Keratinocyte (primary cell): ENCODE data around the gene CASTOR1. TPM values are rescaled to one million over a fixed set of nuclear protein-coding genes. Genes with fewer than 3 reads are reported as not detected.
"Not testable (repeated sequence)": the region's sequence is repeated elsewhere in the genome, so short reads cannot be mapped to it uniquely, and the experiment has no call there.

ENCODE experiments used
- DNase-seq: peaks from one replicate; pipeline ENCODE4 v3.0.0-alpha.2; 2011; ENCODE audit warnings: low read depth, missing footprints, low spot score
- FAIRE-seq: peaks from 2 replicates; lab custom pipeline; 2011; peaks lifted over from hg19 to GRCh38; lab: Jason Lieb, UNC
- H2AFZ ChIP-seq: 2 replicates; pipeline ENCODE4 v1.6.0; 2012; ENCODE audit warnings: low read length, control low read depth, inconsistent platforms; ENCODE audit not compliant: control insufficient read depth
- H3K27ac ChIP-seq: 2 replicates; pipeline ENCODE4 v1.5.1; 2011; ENCODE audit warnings: low read length; ENCODE audit not compliant: control insufficient read depth, insufficient read depth
- H3K27me3 ChIP-seq: 3 replicates; pipeline ENCODE4 v1.6.0; 2011; ENCODE audit warnings: low read length; ENCODE audit not compliant: control insufficient read depth, insufficient read depth; ENCODE audit errors: extremely low read depth
- H3K36me3 ChIP-seq, 2 experiments: 2 replicates in 1 of 2; 3 replicates in 1 of 2; pipeline ENCODE4 v1.5.1; 2011; ENCODE audit warnings: low read length in 2 of 2, mild to moderate bottlenecking in 1 of 2; ENCODE audit not compliant: control insufficient read depth in 2 of 2, insufficient read depth in 2 of 2; ENCODE audit errors: extremely low read depth in 1 of 2
- H3K4me1 ChIP-seq: 3 replicates; pipeline ENCODE4 v1.5.1; 2011; ENCODE audit warnings: low read length; ENCODE audit not compliant: control insufficient read depth, insufficient read depth; ENCODE audit errors: extremely low read depth
- H3K4me2 ChIP-seq: 3 replicates; pipeline ENCODE4 v1.6.0; 2011; ENCODE audit warnings: low read depth, low read length; ENCODE audit not compliant: control insufficient read depth, insufficient read depth; ENCODE audit errors: extremely low read depth
- H3K4me3 ChIP-seq, 3 experiments: fragments of 200-600 bp in 1 of 3; sonication (generic) in 1 of 3; 2 replicates in 2 of 3; 3 replicates in 1 of 3; pipeline ENCODE4 v1.5.1; 2011 to 2016; ENCODE audit warnings: low read length in 3 of 3, mild to moderate bottlenecking in 3 of 3, control low read depth in 2 of 3, inconsistent platforms in 1 of 3, low read depth in 1 of 3, mixed read lengths in 1 of 3, mixed run types in 1 of 3, moderate library complexity in 1 of 3; ENCODE audit not compliant: control insufficient read depth in 2 of 3, insufficient read depth in 2 of 3; ENCODE audit errors: extremely low read depth in 1 of 3
- H3K79me2 ChIP-seq: 2 replicates; pipeline ENCODE4 v1.6.0; 2012; ENCODE audit warnings: low read length; ENCODE audit not compliant: control insufficient read depth, insufficient read depth
- H3K9ac ChIP-seq: 3 replicates; pipeline ENCODE4 v1.6.0; 2011; ENCODE audit warnings: low read length; ENCODE audit not compliant: control insufficient read depth, insufficient read depth; ENCODE audit errors: extremely low read depth
- H3K9me1 ChIP-seq: 3 replicates; pipeline ENCODE4 v1.6.0; 2011; ENCODE audit warnings: low read length; ENCODE audit not compliant: control insufficient read depth, insufficient read depth; ENCODE audit errors: extremely low read depth
- H3K9me3 ChIP-seq: 2 replicates; pipeline ENCODE4 v1.5.1; 2012; ENCODE audit warnings: low read depth, low read length; ENCODE audit not compliant: control insufficient read depth
- H4K20me1 ChIP-seq: 3 replicates; pipeline ENCODE4 v1.6.0; 2011; ENCODE audit warnings: low read length; ENCODE audit not compliant: control insufficient read depth, insufficient read depth; ENCODE audit errors: extremely low read depth
- CTCF ChIP-seq, 3 experiments: IDR thresholded peaks in 1 of 3; conservative IDR thresholded peaks in 1 of 3; optimal IDR thresholded peaks in 1 of 3; 2 replicates in 2 of 3; 3 replicates in 1 of 3; pipeline versions ENCODE3 to v1.5.1; 2011; ENCODE audit warnings: low read length in 3 of 3, mild to moderate bottlenecking in 3 of 3, moderate library complexity in 2 of 3, control low read depth in 1 of 3, inconsistent platforms in 1 of 3; ENCODE audit not compliant: insufficient read depth in 2 of 3; ENCODE audit errors: extremely low read depth in 1 of 3
- EZH2 ChIP-seq: IDR thresholded peaks from one replicate; pipeline ENCODE4 v1.6.1; 2012; ENCODE audit warnings: inconsistent platforms, mild to moderate bottlenecking, low read length, moderate library complexity
- dilution Hi-C: fragments of 300-500 bp; cut with MboI; formaldehyde crosslinking; loops from one replicate; pipeline ENCODE4 v1.7.0; 2020; ENCODE audit warnings: low sequenced_read_pairs; ENCODE audit not compliant: extremely low pct_ligation_motif_present
- polyA minus RNA-seq, 3 experiments: library from RNA; depleted of rRNA, polyadenylated mRNA; stranded (reverse); fragments of >200 nt; gene quantifications; 1 replicate in 1 of 3; 2 replicates in 1 of 3; 3 replicates in 1 of 3; pipeline ENCODE4 v1.2.3, GENCODE V29; 2011
- polyA plus RNA-seq, 5 experiments: library from polyadenylated mRNA; depleted of rRNA in 3 of 5; stranded (reverse) in 3 of 5; stranded (forward) in 1 of 5; unstranded in 1 of 5; fragments of >200 nt; gene quantifications; 1 replicate in 1 of 5; 2 replicates in 3 of 5; 3 replicates in 1 of 5; pipeline versions ENCODE4 v1.2.1 to v1.2.3, GENCODE V29; 2011 to 2012; ENCODE audit warnings: missing spikeins in 2 of 5, low read depth in 1 of 5, low replicate concordance in 1 of 5

The CASTOR1 gene
- polyA plus RNA-seq (6.7 to 20.0 TPM (median 9.1 TPM) in 3 replicates), polyA minus RNA-seq (8.1 to 12.6 TPM in 2 of 3 replicates, not detected in the other)
- polyA plus RNA-seq (2011; ENCODE audit: low read depth), result 0.81 TPM
- 8.4 and 12.7 TPM in 2 replicates for polyA plus RNA-seq (2011; cell fraction: cytosol; rRNA removed)
- 20.0 and 22.1 TPM in 2 replicates for polyA plus RNA-seq (2011; cell fraction: nucleus; rRNA removed)
- 7.4 and 13.7 TPM in 2 replicates for polyA plus RNA-seq (2012; ENCODE audit: low replicate concordance)
- 30.7 TPM for polyA minus RNA-seq (2011; cell fraction: cytosol; rRNA and poly(A)+ RNA removed)
- 5.5 and 6.6 TPM in 2 replicates for polyA minus RNA-seq (2011; cell fraction: nucleus; rRNA and poly(A)+ RNA removed)

DNA sequence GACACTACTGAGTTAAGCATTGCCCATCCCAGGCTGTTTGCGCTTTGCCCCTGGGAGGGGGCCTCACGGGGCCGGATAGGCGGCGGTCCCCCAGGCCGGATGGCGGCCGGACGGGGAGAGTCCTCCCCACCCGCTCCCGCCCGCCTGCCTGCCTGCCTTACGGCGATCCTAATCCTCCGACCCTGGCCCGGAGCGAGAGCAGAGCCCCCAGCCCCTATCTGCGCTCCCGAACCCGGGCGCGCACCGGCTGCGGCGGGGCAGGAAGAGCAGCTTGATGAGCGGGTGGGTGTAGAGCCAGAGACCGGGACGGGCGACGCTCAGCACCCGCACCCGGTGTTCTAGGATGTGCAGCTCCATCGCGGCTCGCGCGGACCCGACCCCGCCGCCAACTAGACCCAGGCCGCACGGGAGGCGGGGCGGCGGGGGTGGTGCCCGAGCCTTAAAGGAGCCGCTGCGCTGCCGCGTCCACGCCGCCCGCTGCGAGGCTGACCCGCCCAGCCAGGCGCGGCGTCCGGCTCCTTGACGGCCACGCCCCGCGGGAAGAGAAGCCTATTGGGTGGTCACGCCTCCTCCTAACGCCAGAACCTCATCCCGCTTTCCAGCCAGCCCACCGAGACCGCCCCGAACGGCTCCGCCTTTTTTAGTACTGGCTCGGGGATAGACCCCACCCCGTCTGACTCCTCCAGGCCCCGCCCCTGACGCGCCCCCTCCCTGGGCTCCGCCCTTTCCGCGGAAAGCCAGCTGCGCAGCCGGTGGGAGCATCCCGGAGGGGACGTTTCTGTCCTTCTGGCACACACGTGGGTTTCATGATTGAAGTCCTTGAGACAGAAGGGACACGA, at the start of gene CASTOR1:
TSS of gene CASTOR1 (minus strand) at position 365 of the 839 bp plus-strand sequence. CDS start at position 357, 8 bp downstream.
- H3K9ac ChIP-seq, result peak within 1 kb of the TSS; percentile 63
- peak within 1 kb of the TSS; percentile 70 for H3K27ac ChIP-seq
- H3K4me1 ChIP-seq, result peaks cover 26% of the 10 kb centered on the region
- FAIRE-seq, result peak; percentile 78
- TF ChIP-seq EZH2 (no peak), CTCF (optimal IDR thresholded peaks at IDR 0.05 in 1 of 3, IDR thresholded peaks at IDR 0.05 in 1 of 3, conservative IDR thresholded peaks at IDR 0.05 in 1 of 3; ENCODE audit: extremely low read depth in 1 of 3, insufficient read depth in 2 of 3, low read length in 3 of 3) (no peak)
- peak; percentile 89 for DNase-seq
- peak within 1 kb of the TSS; percentile 3 for H2AFZ ChIP-seq
- H3K4me3 ChIP-seq, result peak within 1 kb of the TSS; percentile 70 to 76 (median 71)
- no peaks in the 10 kb centered on the region for H3K9me1 ChIP-seq
- no peaks in the 10 kb centered on the region for H3K79me2 ChIP-seq
- dilution Hi-C loops, result no loop called here
- no peaks in the 10 kb centered on the region for H3K9me3 ChIP-seq
- H4K20me1 ChIP-seq, result no peaks in the 10 kb centered on the region
- peaks cover 14 to 23% of the 10 kb centered on the region in 2 experiments for H3K36me3 ChIP-seq
- no peaks in the 10 kb centered on the region for H3K27me3 ChIP-seq
- peak within 1 kb of the TSS; percentile 90 for H3K4me2 ChIP-seq

- H4K20me1 ChIP-seq, result no peaks in the 10 kb centered on the region
- no peak overlapping the region for H3K27ac ChIP-seq
- dilution Hi-C loops, result no loop called here
- H3K79me2 ChIP-seq, result no peaks in the 10 kb centered on the region
- DNase-seq, result no peak
- H3K4me3 ChIP-seq, result no peak overlapping the region
- no peaks in the 10 kb centered on the region for H3K4me1 ChIP-seq
- H2AFZ ChIP-seq, result no peak overlapping the region
- no peaks in the 10 kb centered on the region for H3K27me3 ChIP-seq
- no peaks in the 10 kb centered on the region for H3K9me1 ChIP-seq
- no peak overlapping the region for H3K4me2 ChIP-seq
- no peaks in the 10 kb centered on the region for H3K9me3 ChIP-seq
- H3K9ac ChIP-seq, result no peak overlapping the region
- peaks cover 66 to 67% of the 10 kb centered on the region in 2 experiments for H3K36me3 ChIP-seq
- FAIRE-seq, result no peak
- TF ChIP-seq EZH2 (no peak), CTCF (optimal IDR thresholded peaks at IDR 0.05 in 1 of 3, IDR thresholded peaks at IDR 0.05 in 1 of 3, conservative IDR thresholded peaks at IDR 0.05 in 1 of 3; ENCODE audit: extremely low read depth in 1 of 3, insufficient read depth in 2 of 3, low read length in 3 of 3) (no peak)
These were observed 49.5 kb upstream of the CASTOR1 start for GRCh38 chr22:30338802-30339201.

GRCh38 chr22:30338341-30338740, 49.0 kb upstream of the CASTOR1 start:
- H3K27ac ChIP-seq, H3K9ac ChIP-seq, H3K79me2 ChIP-seq, H3K27me3 ChIP-seq, H2AFZ ChIP-seq, H3K4me3 ChIP-seq, DNase-seq, dilution Hi-C loops, H4K20me1 ChIP-seq, FAIRE-seq, H3K4me2 ChIP-seq, H3K9me3 ChIP-seq, H3K4me1 ChIP-seq, H3K9me1 ChIP-seq: not testable (repeated sequence)
- peaks cover 66 to 69% of the 10 kb centered on the region in 2 experiments for H3K36me3 ChIP-seq
